DND-41 (cell line): ENCODE results near the gene DMRTA2.

Experiments
- ATAC-seq: fragments of 200-7000 bp; cut with Tn5 transposase; 3 replicates; pipeline ENCODE4 v1.9.1; 2021; ENCODE audit warnings: low read depth; ENCODE audit not compliant: insufficient read depth
- DNase-seq: peaks from one replicate; pipeline ENCODE4 v3.0.0-alpha.2; 2020
- H2AFZ ChIP-seq: 2 replicates; pipeline ENCODE4 v1.6.0; 2012; ENCODE audit warnings: low read depth, low read length
- H3K27ac ChIP-seq: 2 replicates; pipeline ENCODE4 v1.5.1; 2012; ENCODE audit warnings: low read length, inconsistent platforms
- H3K27me3 ChIP-seq: fragments of 200-600 bp; sonication (generic); 2 replicates; pipeline ENCODE4 v1.6.0; 2012; ENCODE audit warnings: low read length, mild to moderate bottlenecking, inconsistent platforms; ENCODE audit not compliant: insufficient read depth, poor library complexity
- H3K36me3 ChIP-seq: 2 replicates; pipeline ENCODE4 v1.5.1; 2012; ENCODE audit warnings: low read length, inconsistent platforms; ENCODE audit not compliant: insufficient read depth
- H3K4me1 ChIP-seq: 2 replicates; pipeline ENCODE4 v1.5.1; 2012; ENCODE audit warnings: mild to moderate bottlenecking, low read length; ENCODE audit not compliant: insufficient read depth
- H3K4me2 ChIP-seq: 2 replicates; pipeline ENCODE4 v1.6.0; 2012; ENCODE audit warnings: mild to moderate bottlenecking, moderate library complexity, low read length, inconsistent platforms; ENCODE audit not compliant: insufficient read depth
- H3K4me3 ChIP-seq, 2 experiments: fragments of 200-600 bp in 1 of 2; shearing (Covaris generic) in 1 of 2; 2 replicates each; pipeline ENCODE4 v1.5.1; 2012 to 2016; ENCODE audit warnings: inconsistent platforms in 2 of 2, low read length in 2 of 2, mild to moderate bottlenecking in 2 of 2, low read depth in 1 of 2, moderate library complexity in 1 of 2
- H3K79me2 ChIP-seq: 2 replicates; pipeline ENCODE4 v1.6.0; 2012; ENCODE audit warnings: low read length, inconsistent platforms; ENCODE audit not compliant: insufficient read depth
- H3K9ac ChIP-seq: 2 replicates; pipeline ENCODE4 v1.6.0; 2012; ENCODE audit warnings: low read depth, mild to moderate bottlenecking, inconsistent platforms, low read length, moderate library complexity
- H3K9me3 ChIP-seq: 2 replicates; pipeline ENCODE4 v1.5.1; 2012; ENCODE audit warnings: low read length, moderate library complexity, mild to moderate bottlenecking, inconsistent platforms; ENCODE audit not compliant: insufficient read depth, severe bottlenecking
- H4K20me1 ChIP-seq: 2 replicates; pipeline ENCODE4 v1.6.0; 2012; ENCODE audit warnings: low read length; ENCODE audit not compliant: insufficient read depth
- CTCF ChIP-seq: IDR thresholded peaks from 2 replicates; pipeline ENCODE4 v1.5.1; 2012; ENCODE audit warnings: borderline replicate concordance, low read length, moderate library complexity, mild to moderate bottlenecking; ENCODE audit not compliant: poor library complexity, severe bottlenecking; ENCODE audit errors: extremely low read depth
- EZH2 ChIP-seq: IDR thresholded peaks from 3 replicates; pipeline ENCODE4 v1.6.1; 2012; ENCODE audit warnings: borderline replicate concordance, low read depth, mild to moderate bottlenecking, moderate library complexity, low read length, inconsistent platforms; ENCODE audit not compliant: severe bottlenecking

DMRTA2 gene

GRCh38 chr1:50416150-50416527 is 7.1 kb downstream of the DMRTA2 start:
- no peak overlapping the region for H3K4me3 ChIP-seq
- DNase-seq (no peak), ATAC-seq (no peak)
- no peaks in the 10 kb centered on the region for H3K27me3 ChIP-seq
- no peak overlapping the region for H3K4me2 ChIP-seq
- H3K36me3 ChIP-seq: no peaks in the 10 kb centered on the region
- no peak overlapping the region for H3K9ac ChIP-seq
- H3K79me2 ChIP-seq: no peaks in the 10 kb centered on the region
- no peaks in the 10 kb centered on the region for H4K20me1 ChIP-seq
- no peak overlapping the region for H2AFZ ChIP-seq
- TF ChIP-seq CTCF (no peak), EZH2 (no peak)
- H3K9me3 ChIP-seq: no peaks in the 10 kb centered on the region
- H3K4me1 ChIP-seq: no peaks in the 10 kb centered on the region
- H3K27ac ChIP-seq: no peak overlapping the region

DNA sequence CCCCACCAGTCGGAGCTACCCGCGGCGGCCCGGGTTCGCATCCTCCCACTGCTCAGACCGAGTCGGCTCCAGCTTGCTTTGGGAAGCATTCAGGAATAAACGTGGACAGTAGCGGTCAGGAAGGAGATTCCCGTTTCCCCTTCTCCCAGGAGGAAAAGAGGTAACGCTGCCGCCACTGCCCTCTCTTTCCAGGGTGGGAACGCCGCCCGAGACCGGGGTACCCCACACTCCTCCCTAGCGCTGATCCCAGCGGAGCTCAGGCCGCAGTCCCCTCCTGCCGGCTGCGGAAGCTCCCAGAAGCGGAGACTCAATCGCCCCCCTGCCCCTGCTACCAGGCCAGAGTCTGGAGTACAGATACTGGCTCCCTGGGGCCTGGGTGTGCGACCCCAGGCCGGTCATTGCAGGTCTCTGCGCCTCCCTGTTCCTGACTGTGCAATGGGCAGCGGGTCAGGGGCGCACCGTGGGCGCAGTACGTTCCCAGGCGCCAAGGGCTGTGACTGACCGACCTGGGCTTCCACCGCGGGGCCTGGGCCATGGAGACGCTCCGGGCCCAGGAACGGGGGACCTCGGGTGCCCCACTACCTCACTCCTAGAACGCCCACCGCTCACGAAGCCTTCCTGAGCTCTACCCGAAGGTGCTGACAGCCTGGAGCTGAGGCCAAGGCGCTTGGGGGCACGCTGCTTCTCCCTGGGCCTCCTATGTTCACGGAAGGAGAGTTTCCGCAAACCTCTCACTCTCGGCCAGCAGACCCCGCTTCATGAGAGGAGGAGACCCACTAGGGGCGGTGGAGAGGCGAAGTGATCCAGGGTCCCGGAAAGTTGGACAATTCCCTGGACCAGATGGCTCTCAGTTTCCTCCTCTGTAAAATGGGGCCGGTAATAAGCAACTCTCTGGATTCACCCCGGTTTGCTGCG is 7.8 kb downstream of the DMRTA2 start:
- Histone ChIP-seq H4K20me1 (no peaks in the 10 kb centered on the region), H3K4me2 (no peak overlapping the region), H3K36me3 (no peaks in the 10 kb centered on the region), H3K4me1 (no peaks in the 10 kb centered on the region), H3K9ac (no peak overlapping the region), H3K4me3 (no peak overlapping the region), H3K9me3 (no peaks in the 10 kb centered on the region), H3K27ac (no peak overlapping the region), H3K27me3 (no peaks in the 10 kb centered on the region), H3K79me2 (no peaks in the 10 kb centered on the region), H2AFZ (no peak overlapping the region)
- DNase-seq (no peak), ATAC-seq (no peak)
- no peak for TF ChIP-seq CTCF
- no peak for TF ChIP-seq EZH2

- Histone ChIP-seq H4K20me1 (no peaks in the 10 kb centered on the region), H3K27me3 (no peaks in the 10 kb centered on the region), H3K4me1 (no peaks in the 10 kb centered on the region), H3K9me3 (no peaks in the 10 kb centered on the region), H3K79me2 (no peaks in the 10 kb centered on the region), H3K9ac (no peak overlapping the region), H3K27ac (no peak overlapping the region), H2AFZ (no peak overlapping the region), H3K4me3 (no peak overlapping the region), H3K4me2 (no peak overlapping the region), H3K36me3 (no peaks in the 10 kb centered on the region)
- TF ChIP-seq CTCF: no peak
- TF ChIP-seq EZH2: no peak
- no peak for ATAC-seq
- DNase-seq: no peak
Observed at GRCh38 chr1:50414853-50415234, 8.4 kb downstream of the DMRTA2 start.
